ENCODE measurements around the gene LYAR.

- TF ChIP-seq CTCF (IDR thresholded peaks at IDR 0.05; ENCODE audit: insufficient read depth, low read length, poor library complexity, severe bottlenecking) (no peak), EZH2phosphoT487 (conservative IDR thresholded peaks at IDR 0.05; ENCODE audit: low read length) (no peak)
Measured at GRCh38 chr4:4227510-4228355, 62.2 kb downstream of the LYAR start.
